ENCODE results near the gene CDC42EP2.

CDC42EP2 gene

DNA sequence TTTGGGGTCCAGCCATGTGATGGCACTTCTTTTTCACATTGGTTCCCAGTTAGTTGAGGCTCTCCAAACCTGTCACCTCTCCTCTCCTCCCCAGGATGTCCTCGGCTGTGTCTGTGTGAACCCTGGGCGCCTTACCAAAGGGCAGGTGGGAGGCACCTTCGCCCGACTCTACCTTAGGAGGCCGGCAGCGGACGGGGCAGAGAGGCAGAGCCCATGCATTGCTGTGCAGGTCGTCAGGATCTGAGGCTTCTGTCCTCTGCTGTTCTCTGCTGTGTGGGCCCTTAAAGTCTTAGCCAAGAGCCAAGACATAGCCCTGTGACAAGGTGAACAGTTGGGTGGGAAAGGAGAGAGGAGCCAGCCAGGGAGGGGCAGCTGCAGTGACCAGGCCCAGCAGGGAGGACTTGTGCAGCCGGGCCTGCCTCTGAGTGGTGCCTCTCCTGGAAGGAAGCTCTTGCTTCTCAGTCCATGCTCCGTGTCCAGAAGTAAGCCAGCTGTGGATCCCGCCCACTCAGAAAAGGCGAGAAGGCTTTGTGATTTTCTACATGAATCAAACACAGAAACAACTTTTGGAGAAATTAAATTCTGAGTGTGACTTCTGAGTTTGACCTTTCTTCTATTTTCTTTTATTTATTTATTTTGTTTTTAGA lies 17.5 kb upstream of the CDC42EP2 start:
- DNase-seq (ENCODE audit: extremely low read depth, low read depth) = no peak
- TF ChIP-seq CTCF (IDR thresholded peaks at IDR 0.05; ENCODE audit: low read depth, low read length) = no peak

GRCh38 chr11:65298131-65298535 lies 16.5 kb upstream of the CDC42EP2 start:
- TF ChIP-seq CTCF (IDR thresholded peaks at IDR 0.05; ENCODE audit: low read depth, low read length) = no peak
- DNase-seq (ENCODE audit: extremely low read depth, low read depth) = no peak

GRCh38 chr11:65298655-65299179 lies 15.9 kb upstream of the CDC42EP2 start:
- no peak for DNase-seq (ENCODE audit: extremely low read depth, low read depth)
- TF ChIP-seq CTCF (IDR thresholded peaks at IDR 0.05; ENCODE audit: low read depth, low read length) = no peak

- no peak for TF ChIP-seq CTCF (IDR thresholded peaks at IDR 0.05; ENCODE audit: low read depth, low read length)
- DNase-seq (ENCODE audit: extremely low read depth, low read depth) = no peak
Observed at GRCh38 chr11:65300621-65301275, 13.9 kb upstream of the CDC42EP2 start.

DNA sequence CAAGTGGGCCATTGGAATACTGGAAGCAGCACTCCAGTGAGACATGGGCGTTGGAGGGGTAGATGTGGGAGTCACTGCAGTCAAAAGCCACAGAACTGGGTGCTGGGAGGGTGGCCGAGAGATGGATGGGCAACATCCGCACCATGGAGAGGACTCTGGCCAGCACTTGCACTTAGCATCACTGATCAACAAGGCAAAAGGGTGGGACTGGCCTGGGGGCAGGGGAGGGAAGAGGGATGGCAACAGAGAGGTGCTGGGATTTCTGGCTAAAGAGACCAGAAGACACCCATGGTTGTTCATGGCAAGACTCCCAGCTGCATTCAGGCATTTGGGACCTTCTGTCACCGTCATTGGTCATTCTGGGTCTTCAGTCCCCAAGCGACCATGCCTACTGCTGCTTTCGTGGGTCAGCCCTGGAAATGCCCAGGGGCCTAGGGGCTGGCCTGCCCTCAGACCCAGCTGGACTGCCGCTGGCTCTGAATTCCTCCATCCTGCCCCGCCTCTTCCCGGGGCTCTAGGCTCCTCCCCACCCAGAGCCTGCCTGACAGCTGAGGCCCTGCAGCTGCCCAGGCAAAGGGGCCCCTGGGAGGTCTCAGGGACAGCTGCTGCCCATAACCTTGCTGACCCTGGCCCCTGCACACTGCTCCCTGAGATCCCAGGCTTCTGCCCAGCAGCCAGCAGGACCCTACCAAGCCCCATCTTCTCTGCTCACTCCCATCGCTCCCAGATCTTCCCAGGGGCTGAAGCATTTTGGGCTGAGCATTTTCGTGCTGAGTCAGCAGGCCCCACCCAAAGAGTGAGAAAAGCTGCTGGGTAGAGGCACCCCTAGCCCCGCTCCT lies 13.0 kb upstream of the CDC42EP2 start:
- no peak for TF ChIP-seq CTCF (IDR thresholded peaks at IDR 0.05; ENCODE audit: low read depth, low read length)
- DNase-seq (ENCODE audit: extremely low read depth, low read depth) = no peak

DNA sequence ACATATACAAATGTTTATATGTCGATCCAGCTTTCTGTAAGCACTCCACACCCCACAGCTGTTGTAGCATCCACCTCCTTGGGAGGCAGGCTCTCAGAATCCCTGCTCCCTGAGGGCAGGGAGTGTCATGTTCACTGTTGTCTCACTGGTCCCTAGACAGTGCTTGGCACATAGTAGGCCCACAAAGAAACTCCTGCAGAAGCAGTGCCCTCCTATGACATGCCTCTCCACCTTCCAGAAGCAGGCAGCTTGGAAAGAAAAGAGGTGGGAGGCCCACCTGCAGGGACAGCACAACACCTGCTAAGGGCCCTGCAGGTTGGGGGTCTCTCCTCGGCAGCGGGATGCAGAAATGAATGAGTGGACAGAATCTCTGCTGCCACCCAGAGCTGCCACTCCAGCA lies 11.1 kb upstream of the CDC42EP2 start:
- no peak for TF ChIP-seq CTCF (IDR thresholded peaks at IDR 0.05; ENCODE audit: low read depth, low read length)
- DNase-seq (ENCODE audit: extremely low read depth, low read depth) = no peak

GRCh38 chr11:65304110-65304509 lies 10.6 kb upstream of the CDC42EP2 start:
- DNase-seq (ENCODE audit: extremely low read depth, low read depth) = no peak
- no peak for TF ChIP-seq CTCF (IDR thresholded peaks at IDR 0.05; ENCODE audit: low read depth, low read length)

Measured in AG09319 (cell line).